Measurements from ENCODE around the gene TRMT13. TPM values are rescaled to one million over a fixed set of nuclear protein-coding genes. Genes with fewer than 3 reads are reported as not detected.

The TRMT13 gene
- total RNA-seq, 1 experiment from 2014 or later = 25.5 TPM

GRCh38 chr1:100141192-100141591, 8.2 kb downstream of the TRMT13 start:
- H3K27ac Mint-ChIP-seq (ENCODE audit: low read depth, unreplicated experiment) = no peak overlapping the region
- POLR2A ChIA-PET = interaction anchor here (0.6 kb wide), 1 partner anchor 89 kb away, joined by 3 read pairs; no protein-coding TSS in a partner anchor
- H3K4me1 Mint-ChIP-seq (ENCODE audit: insufficient read depth, unreplicated experiment) = no peaks in the 10 kb centered on the region
- H3K9me3 Mint-ChIP-seq (ENCODE audit: unreplicated experiment) = no peaks in the 10 kb centered on the region
- intact Hi-C loops (cut with micrococcal nuclease) = no loop called here
- H3K27me3 Mint-ChIP-seq (ENCODE audit: insufficient read depth, unreplicated experiment) = no peaks in the 10 kb centered on the region
- peaks cover 95% of the 10 kb centered on the region for H3K36me3 Mint-ChIP-seq (ENCODE audit: insufficient read depth, unreplicated experiment)
- no TSS peak for BruUV-seq (replicated peaks)
- no peak for TF ChIP-seq CTCF (IDR thresholded peaks at IDR 0.05; ENCODE audit: unreplicated experiment)
- CTCF ChIA-PET = interaction anchor here (0.6 kb wide), 2 partner anchors 318 to 319 kb away, joined by 3 read pairs; no protein-coding TSS in a partner anchor
- DNase-seq (ENCODE audit: unreplicated experiment) = no peak
- no peak overlapping the region for H3K4me3 Mint-ChIP-seq (ENCODE audit: unreplicated experiment)

GRCh38 chr1:100142343-100142742, 9.4 kb downstream of the TRMT13 start:
- Mint-ChIP-seq H3K27ac (ENCODE audit: low read depth, unreplicated experiment) (no peak overlapping the region), H3K9me3 (ENCODE audit: unreplicated experiment) (no peaks in the 10 kb centered on the region), H3K27me3 (ENCODE audit: insufficient read depth, unreplicated experiment) (no peaks in the 10 kb centered on the region), H3K36me3 (ENCODE audit: insufficient read depth, unreplicated experiment) (peaks cover 94% of the 10 kb centered on the region), H3K4me1 (ENCODE audit: insufficient read depth, unreplicated experiment) (no peaks in the 10 kb centered on the region), H3K4me3 (ENCODE audit: unreplicated experiment) (no peak overlapping the region)
- intact Hi-C loops (cut with micrococcal nuclease) = no loop called here
- CTCF ChIA-PET = interaction anchor here (0.6 kb wide), 1 partner anchor 106 kb away, joined by 4 read pairs; no protein-coding TSS in a partner anchor
- POLR2A ChIA-PET = interaction anchor here (0.7 to 1.3 kb wide), 3 partner anchors 9 to 14 kb away, joined by 3 to 6 read pairs (median 4); partner anchors contain the start of genes SASS6 and TRMT13
- no TSS peak for BruUV-seq (replicated peaks)
- no peak for DNase-seq (ENCODE audit: unreplicated experiment)
- no peak for TF ChIP-seq CTCF (IDR thresholded peaks at IDR 0.05; ENCODE audit: unreplicated experiment)

- intact Hi-C loops (cut with micrococcal nuclease) = no loop called here
- no peaks in the 10 kb centered on the region for H3K9me3 Mint-ChIP-seq (ENCODE audit: unreplicated experiment)
- no peak overlapping the region for H3K4me3 Mint-ChIP-seq (ENCODE audit: unreplicated experiment)
- ChIA-PET CTCF (interaction anchor here (0.9 kb wide), 1 partner anchor 335 kb away, joined by 3 read pairs; no protein-coding TSS in a partner anchor), POLR2A (interaction anchor here (1.0 kb wide), 1 partner anchor 12 kb away, joined by 10 read pairs; the partner anchor contains the start of genes SASS6 and TRMT13)
- peaks cover 88% of the 10 kb centered on the region for H3K36me3 Mint-ChIP-seq (ENCODE audit: insufficient read depth, unreplicated experiment)
- no peaks in the 10 kb centered on the region for H3K27me3 Mint-ChIP-seq (ENCODE audit: insufficient read depth, unreplicated experiment)
- H3K27ac Mint-ChIP-seq (ENCODE audit: low read depth, unreplicated experiment) = no peak overlapping the region
- no peak for DNase-seq (ENCODE audit: unreplicated experiment)
- TF ChIP-seq CTCF (IDR thresholded peaks at IDR 0.05; ENCODE audit: unreplicated experiment) = no peak
- no TSS peak for BruUV-seq (replicated peaks)
- no peaks in the 10 kb centered on the region for H3K4me1 Mint-ChIP-seq (ENCODE audit: insufficient read depth, unreplicated experiment)
Measured at GRCh38 chr1:100145116-100145515, 12.2 kb downstream of the TRMT13 start.

- POLR2A ChIA-PET = no interaction called here
- no peak for TF ChIP-seq CTCF (IDR thresholded peaks at IDR 0.05; ENCODE audit: unreplicated experiment)
- Mint-ChIP-seq H3K27me3 (ENCODE audit: insufficient read depth, unreplicated experiment) (no peaks in the 10 kb centered on the region), H3K4me3 (ENCODE audit: unreplicated experiment) (no peak overlapping the region), H3K36me3 (ENCODE audit: insufficient read depth, unreplicated experiment) (peaks cover 77% of the 10 kb centered on the region), H3K27ac (ENCODE audit: low read depth, unreplicated experiment) (no peak overlapping the region), H3K4me1 (ENCODE audit: insufficient read depth, unreplicated experiment) (no peaks in the 10 kb centered on the region), H3K9me3 (ENCODE audit: unreplicated experiment) (no peaks in the 10 kb centered on the region)
- BruUV-seq (replicated peaks) = no TSS peak
- intact Hi-C loops (cut with micrococcal nuclease) = no loop called here
- CTCF ChIA-PET = no interaction called here
- DNase-seq (ENCODE audit: unreplicated experiment) = no peak
Measured at GRCh38 chr1:100146958-100147357, 14.0 kb downstream of the TRMT13 start.

Measured in MCF 10A (cell line).